ENCODE data around the gene HOXD4.

- TF ChIP-seq POLR2A (IDR thresholded peaks at IDR 0.05; ENCODE audit: low read length) (no peak), GATA1 (IDR thresholded peaks at IDR 0.05; ENCODE audit: low read depth, low read length) (no peak)
Measured at GRCh38 chr2:176162911-176163671, 11.7 kb downstream of the HOXD4 start.
